HL-60 (cell line): ENCODE measurements around the gene DHCR24.
A peak's percentile ranks its signal among the peaks of the same experiment; 100 is the strongest.

ENCODE experiments used
- DNase-seq, 2 experiments: peaks; one replicate each; pipeline ENCODE4 v3.0.0-alpha.2; 2010 to 2020; ENCODE audit warnings: low read depth in 1 of 2, low spot score in 1 of 2
- H3K27ac ChIP-seq: fragments of 250-450 bp; sonication (Bioruptor Pico); replicated peaks from 2 replicates; pipeline ENCODE4 v1.5.1; 2020; ENCODE audit warnings: mild to moderate bottlenecking, moderate library complexity
- H3K27me3 ChIP-seq: fragments of 250-450 bp; sonication (Bioruptor Pico); 2 replicates; pipeline ENCODE4 v1.5.1; 2021; ENCODE audit warnings: mild to moderate bottlenecking, moderate library complexity; ENCODE audit not compliant: insufficient read depth, poor library complexity, severe bottlenecking
- H3K4me3 ChIP-seq: replicated peaks from 2 replicates; pipeline ENCODE4 v1.5.1; 2011; ENCODE audit warnings: mild to moderate bottlenecking, control low read depth, low read length; ENCODE audit not compliant: insufficient read depth
- CTCF ChIP-seq: IDR thresholded peaks from one replicate; pipeline ENCODE4 v1.5.1; 2011; ENCODE audit warnings: low read length, control low read depth, inconsistent platforms; ENCODE audit not compliant: insufficient read depth
- GABPA ChIP-seq: IDR thresholded peaks from 2 replicates; pipeline ENCODE4 v1.6.1; 2012; ENCODE audit warnings: low read depth
- POLR2AphosphoS5 ChIP-seq: IDR thresholded peaks from 2 replicates; pipeline ENCODE4 v1.6.1; 2012; ENCODE audit warnings: low read depth
- REST ChIP-seq: IDR thresholded peaks from 2 replicates; pipeline ENCODE4 v1.6.1; 2012; ENCODE audit warnings: low read depth; ENCODE audit not compliant: insufficient replicate concordance
- SPI1 ChIP-seq: IDR thresholded peaks from 2 replicates; pipeline ENCODE4 v1.6.1; 2012; ENCODE audit warnings: low read depth, mild to moderate bottlenecking, borderline replicate concordance

The DHCR24 gene

GRCh38 chr1:54805466-54805865 lies 81.5 kb downstream of the DHCR24 start:
- Histone ChIP-seq H3K27me3 (no peaks in the 10 kb centered on the region), H3K4me3 (no peak overlapping the region), H3K27ac (no peak overlapping the region)
- TF ChIP-seq POLR2AphosphoS5 (no peak), GABPA (no peak), REST (no peak), CTCF (no peak), SPI1 (no peak)
- DNase-seq: no peak

- H3K27ac ChIP-seq: no peak overlapping the region
- no peak for DNase-seq
- no peaks in the 10 kb centered on the region for H3K27me3 ChIP-seq
- no peak for TF ChIP-seq SPI1
- no peak for TF ChIP-seq REST
- no peak for TF ChIP-seq GABPA
- no peak for TF ChIP-seq CTCF
- TF ChIP-seq POLR2AphosphoS5: no peak
- no peak overlapping the region for H3K4me3 ChIP-seq
These were observed 82.4 kb downstream of the DHCR24 start for GRCh38 chr1:54804471-54805132.

- no peak overlapping the region for H3K4me3 ChIP-seq
- no peak for DNase-seq
- no peaks in the 10 kb centered on the region for H3K27me3 ChIP-seq
- no peak for TF ChIP-seq CTCF
- TF ChIP-seq POLR2AphosphoS5: no peak
- TF ChIP-seq SPI1: no peak
- peak; percentile 76 for TF ChIP-seq REST
- no peak for TF ChIP-seq GABPA
- H3K27ac ChIP-seq: no peak overlapping the region
These were observed 83.1 kb downstream of the DHCR24 start for GRCh38 chr1:54803761-54804470.
